Stimulated activated CD4-positive, alpha-beta T cell treated with anti-CD3 and anti-CD28 coated beads, Interleukin-2, amount 100 ng/mL, for 4 hours (primary cell): ENCODE measurements around the gene CHCHD2.
"Not testable (repeated sequence)": the region's sequence is repeated elsewhere in the genome, so short reads cannot be mapped to it uniquely, and the experiment has no call there.

Experiments
- DNase-seq: peaks from one replicate; pipeline ENCODE4 v3.0.0-alpha.2; 2020; ENCODE audit warnings: low read depth

The CHCHD2 gene

DNA sequence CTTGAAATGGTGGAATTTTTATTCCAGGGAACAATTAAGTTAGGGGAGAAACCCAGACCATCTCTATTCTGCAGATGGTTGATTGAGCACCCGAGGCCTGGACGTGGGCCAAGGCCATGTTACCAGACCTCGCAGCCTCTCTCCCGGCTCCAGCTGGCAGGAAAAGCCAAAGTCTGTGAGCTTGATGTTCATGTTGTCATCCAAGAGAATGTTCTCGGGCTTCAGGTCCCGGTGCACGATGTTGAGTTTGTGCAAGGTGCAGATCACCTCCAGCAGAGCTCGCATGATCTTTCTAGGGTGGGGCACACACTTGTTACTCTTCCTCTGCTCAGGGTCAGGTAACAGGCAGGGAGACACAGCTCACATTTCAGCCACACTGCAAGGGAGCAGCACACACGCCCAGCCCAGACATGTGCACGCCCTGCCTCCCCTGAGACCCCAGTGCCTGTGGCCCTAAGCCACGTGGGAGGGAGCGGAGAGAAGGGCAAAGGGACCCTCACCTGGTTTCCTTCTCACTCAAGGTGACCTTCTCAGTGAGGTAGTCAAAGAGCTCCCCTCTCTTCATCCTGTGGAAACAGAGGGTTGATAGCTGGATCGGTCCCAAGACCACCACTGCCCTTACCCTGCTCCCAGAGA is 23.0 kb downstream of the CHCHD2 start:
- no peak for DNase-seq

- no peak for DNase-seq
Observed at GRCh38 chr7:56081626-56082340, 24.5 kb downstream of the CHCHD2 start.

- DNase-seq, result not testable (repeated sequence)
Observed at GRCh38 chr7:56080726-56081435, 25.4 kb downstream of the CHCHD2 start.

DNA sequence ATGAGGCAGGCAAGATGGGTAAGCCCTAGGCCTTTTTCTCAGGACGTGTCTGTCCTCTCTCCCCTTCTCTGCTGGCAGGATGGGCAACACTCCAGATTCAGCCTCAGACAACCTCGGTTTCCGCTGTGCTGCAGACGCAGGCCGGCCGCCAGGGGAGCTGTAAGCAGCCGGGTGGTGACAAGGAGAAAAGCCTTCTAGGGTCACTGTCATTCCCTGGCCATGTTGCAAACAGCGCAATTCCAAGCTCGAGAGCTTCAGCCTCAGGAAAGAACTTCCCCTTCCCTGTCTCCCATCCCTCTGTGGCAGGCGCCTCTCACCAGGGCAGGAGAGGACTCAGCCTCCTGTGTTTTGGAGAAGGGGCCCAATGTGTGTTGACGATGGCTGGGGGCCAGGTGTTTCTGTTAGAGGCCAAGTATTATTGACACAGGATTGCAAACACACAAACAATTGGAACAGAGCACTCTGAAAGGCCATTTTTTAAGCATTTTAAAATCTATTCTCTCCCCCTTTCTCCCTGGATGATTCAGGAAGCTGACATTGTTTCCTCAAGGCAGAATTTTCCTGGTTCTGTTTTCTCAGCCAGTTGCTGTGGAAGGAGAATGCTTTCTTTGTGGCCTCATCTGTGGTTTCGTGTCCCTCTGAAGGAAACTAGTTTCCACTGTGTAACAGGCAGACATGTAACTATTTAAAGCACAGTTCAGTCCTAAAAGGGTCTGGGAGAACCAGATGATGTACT is 26.7 kb downstream of the CHCHD2 start:
- no peak for DNase-seq

- no peak for DNase-seq
Observed at GRCh38 chr7:56078196-56078595, 28.1 kb downstream of the CHCHD2 start.

DNA sequence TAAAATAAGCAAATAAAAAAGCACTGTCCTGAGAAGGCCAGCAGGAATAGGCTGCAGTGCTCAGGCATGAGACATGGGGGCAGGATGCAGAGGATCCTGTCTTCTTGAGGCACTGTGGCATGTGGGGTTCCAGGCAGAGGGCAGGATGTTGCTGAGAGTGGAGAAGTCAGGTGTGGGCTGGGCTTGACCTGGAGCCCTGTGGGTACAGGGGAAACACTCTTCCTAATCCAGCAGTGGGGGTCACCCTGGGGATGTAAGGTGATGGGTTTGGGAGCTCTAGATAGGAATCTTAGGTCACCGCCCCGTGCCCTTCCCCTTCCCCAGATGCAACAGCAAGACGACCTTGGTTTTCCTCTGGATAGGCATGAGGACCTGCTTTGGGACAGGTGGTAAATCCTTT is 28.6 kb downstream of the CHCHD2 start:
- no peak for DNase-seq

DNA sequence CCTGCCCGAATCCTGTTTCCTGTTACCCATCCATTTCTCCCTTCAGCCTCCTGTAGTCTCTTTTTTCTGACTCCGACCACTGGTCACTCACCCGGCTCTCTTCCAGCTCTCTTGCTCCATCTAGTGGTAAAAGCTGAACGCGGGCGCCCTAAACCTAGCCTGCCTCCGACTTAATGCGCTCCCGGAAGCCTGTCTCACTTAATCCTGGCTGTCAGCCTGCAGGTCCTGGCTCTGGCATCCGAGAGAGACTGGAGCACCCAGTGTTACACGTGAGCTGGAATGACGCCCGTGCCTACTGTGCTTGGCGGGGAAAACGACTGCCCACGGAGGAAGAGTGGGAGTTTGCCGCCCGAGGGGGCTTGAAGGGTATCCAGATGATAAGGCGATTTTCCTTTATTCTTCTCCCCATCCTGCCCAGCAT is 31.9 kb downstream of the CHCHD2 start:
- DNase-seq, result peak; percentile 43

GRCh38 chr7:56066376-56066775 is 39.9 kb downstream of the CHCHD2 start:
- not testable (repeated sequence) for DNase-seq

DNA sequence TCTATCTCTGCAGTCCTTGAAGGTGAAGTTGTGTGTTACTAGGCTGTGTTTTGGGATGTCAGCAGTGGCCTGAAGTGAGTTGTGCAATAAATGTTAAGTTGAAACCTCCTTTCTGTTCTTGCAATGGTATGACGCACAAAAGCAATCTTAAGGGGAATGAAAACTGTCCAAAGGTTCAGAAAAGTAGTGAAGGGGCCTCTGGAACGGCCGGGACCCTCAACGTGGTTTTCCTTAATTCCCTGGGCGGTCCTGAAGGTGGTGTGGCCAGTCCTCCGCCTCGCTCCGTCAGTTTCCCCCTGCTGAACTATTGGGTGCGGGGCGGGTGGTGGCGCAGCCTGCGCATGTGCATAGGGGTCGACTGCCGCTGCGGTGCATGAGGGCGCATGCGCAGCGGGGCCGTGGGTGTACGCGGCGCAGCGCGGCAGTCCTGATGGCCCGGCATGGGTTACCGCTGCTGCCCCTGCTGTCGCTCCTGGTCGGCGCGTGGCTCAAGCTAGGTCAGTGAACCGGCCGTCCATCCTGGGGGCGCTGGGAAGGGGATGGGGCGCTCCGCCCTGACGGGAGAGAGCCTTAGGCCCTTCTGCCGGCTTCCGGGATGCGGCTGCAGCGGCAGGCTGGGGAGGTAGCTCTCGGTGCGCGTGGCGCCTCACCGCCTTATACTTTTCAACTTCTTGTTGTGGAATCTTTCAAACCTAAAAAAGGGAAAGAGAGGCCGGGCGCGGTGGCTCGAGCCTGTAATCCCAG is 42.2 kb downstream of the CHCHD2 start, which contains the start of gene SUMF2:
TSS of gene SUMF2 (plus strand) at position 405 of the 744 bp plus-strand sequence. CDS start at position 431, 26 bp downstream.
- peak; percentile 85 for DNase-seq

DNA sequence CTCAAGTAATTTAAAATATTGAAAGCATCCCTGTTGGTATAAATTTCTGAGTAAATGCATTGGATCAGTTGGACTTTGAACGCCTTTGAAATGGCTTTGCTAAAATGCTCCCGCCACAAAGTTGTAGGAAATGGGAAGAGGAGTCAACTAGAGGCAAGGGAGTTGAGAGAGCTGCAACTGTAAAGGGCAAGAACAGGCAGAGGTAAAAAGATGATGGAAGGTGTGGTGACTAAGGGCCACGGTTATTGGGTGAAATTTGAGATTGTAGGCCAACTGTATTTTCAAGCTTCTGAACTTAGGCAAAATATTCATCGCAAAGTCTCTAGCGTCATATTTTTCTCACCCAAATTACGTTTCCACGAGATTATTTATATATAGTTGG is 42.8 kb downstream of the CHCHD2 start:
- no peak for DNase-seq

DNA sequence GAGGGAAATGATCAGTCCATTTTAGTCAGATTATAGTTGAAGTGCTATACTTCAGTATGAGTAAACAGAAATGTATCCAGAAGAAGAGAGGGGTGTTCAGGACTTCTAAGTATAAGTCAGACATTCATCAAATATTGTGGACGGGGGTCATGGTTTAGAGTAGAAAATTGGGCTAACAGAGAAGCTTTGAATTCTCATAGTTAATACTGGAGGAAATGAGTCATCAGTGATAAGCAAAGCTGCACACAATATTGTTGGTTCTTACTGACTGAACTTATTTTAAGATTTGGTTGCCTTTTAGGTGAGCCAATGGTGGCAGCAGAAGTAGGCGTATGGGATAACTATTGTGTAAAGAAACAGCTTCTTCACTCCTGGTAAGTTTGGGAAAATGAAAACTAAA is 43.9 kb downstream of the CHCHD2 start:
- no peak for DNase-seq

DNA sequence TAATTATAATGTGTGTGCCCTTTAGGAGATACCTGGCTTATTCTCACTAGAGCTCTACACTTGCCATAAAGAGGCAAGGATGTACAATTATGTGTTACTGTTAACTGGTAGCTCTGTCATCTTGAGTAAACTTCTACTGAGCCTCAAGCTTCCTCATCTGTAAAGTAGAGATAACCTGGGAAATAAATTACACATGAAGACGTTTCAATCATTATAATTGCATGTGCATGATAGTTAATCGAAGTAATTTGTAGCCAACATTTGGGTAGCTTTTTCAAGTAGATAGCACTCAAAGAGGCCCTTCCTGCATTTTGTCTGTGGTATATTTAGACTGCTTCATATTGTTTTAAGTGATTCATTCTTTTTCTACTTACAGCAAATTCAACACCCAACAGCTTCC is 52.3 kb downstream of the CHCHD2 start:
- no peak for DNase-seq

- DNase-seq, result no peak
Observed at GRCh38 chr7:56053379-56053778, 52.9 kb downstream of the CHCHD2 start.
